ENCODE measurements around the gene TBC1D17. TPM values are rescaled to one million over a fixed set of nuclear protein-coding genes. Genes with fewer than 3 reads are reported as not detected.

TBC1D17 gene
- total and polyA plus RNA-seq, 4 experiments from 2014 or later = 6.0 to 101 (median 57.9) TPM

- peak overlapping the region in 2 of 7 donors; percentile 12 to 30 for H3K27ac Mint-ChIP-seq
- intact Hi-C loops (cut with micrococcal nuclease) = no loop called here
- DNase-seq = no peak
- no peaks in the 10 kb centered on the region for H3K27me3 Mint-ChIP-seq
- no peak overlapping the region for H3K4me3 Mint-ChIP-seq
- ChIA-PET POLR2A (ENCODE audit: partially characterized antibody) (no interaction called here), CTCF (ENCODE audit: partially characterized antibody) (no interaction called here)
- Histone ChIP-seq H3K9me3 (ENCODE audit: control insufficient read depth in 1 of 2, low read length in 2 of 2) (no peaks in the 10 kb centered on the region), H3K36me3 (ENCODE audit: insufficient read depth, low read length) (peaks cover 6% of the 10 kb centered on the region), H3K27ac (ENCODE audit: low read depth, low read length) (no peak overlapping the region), H3K4me1 (ENCODE audit: insufficient read depth, low read length) (no peaks in the 10 kb centered on the region), H3K4me3 (ENCODE audit: low read length in 2 of 2) (no peak overlapping the region), H3K27me3 (ENCODE audit: insufficient read depth, low read length) (no peaks in the 10 kb centered on the region)
- peaks cover 0 to 21% (median 10%) of the 10 kb centered on the region in 4 donors for H3K4me1 Mint-ChIP-seq
- peaks cover 0 to 1% (median 0%) of the 10 kb centered on the region in 8 donors for H3K9me3 Mint-ChIP-seq
- peaks cover 7 to 20% of the 10 kb centered on the region in 2 donors for H3K36me3 Mint-ChIP-seq
Measured at GRCh38 chr19:49904136-49904535, 26.6 kb downstream of the TBC1D17 start.

GRCh38 chr19:49906879-49907564, 29.5 kb downstream of the TBC1D17 start:
- H3K4me1 ChIP-seq (ENCODE audit: insufficient read depth, low read length) = peaks cover 14% of the 10 kb centered on the region
- intact Hi-C loops (cut with micrococcal nuclease) = no loop called here
- Mint-ChIP-seq H3K9me3 (no peaks in the 10 kb centered on the region), H3K27ac (peak overlapping the region in 1 of 7 donors; percentile 41), H3K27me3 (no peaks in the 10 kb centered on the region), H3K4me1 (peaks cover 8 to 41% (median 26%) of the 10 kb centered on the region in 4 donors), H3K36me3 (peaks cover 14 to 35% of the 10 kb centered on the region in 2 donors), H3K4me3 (no peak overlapping the region)
- H3K36me3 ChIP-seq (ENCODE audit: insufficient read depth, low read length) = peaks cover 10% of the 10 kb centered on the region
- H3K9me3 ChIP-seq (ENCODE audit: control insufficient read depth in 1 of 2, low read length in 2 of 2) = no peaks in the 10 kb centered on the region
- H3K27me3 ChIP-seq (ENCODE audit: insufficient read depth, low read length) = no peaks in the 10 kb centered on the region
- no peak overlapping the region for H3K27ac ChIP-seq (ENCODE audit: low read depth, low read length)
- ChIA-PET POLR2A (ENCODE audit: partially characterized antibody) (interaction anchor here (1.8 kb wide), 1 partner anchor 22 kb away, joined by 5 read pairs; the partner anchor contains the start of genes ATF5 and NUP62), CTCF (ENCODE audit: partially characterized antibody) (no interaction called here)
- no peak for DNase-seq
- H3K4me3 ChIP-seq (ENCODE audit: low read length in 2 of 2) = no peak overlapping the region

- H3K27me3 ChIP-seq (ENCODE audit: insufficient read depth, low read length) = no peaks in the 10 kb centered on the region
- Mint-ChIP-seq H3K4me3 (no peak overlapping the region), H3K27ac (peak overlapping the region in 1 of 7 donors; percentile 52), H3K4me1 (peaks cover 8 to 48% (median 28%) of the 10 kb centered on the region in 4 donors), H3K27me3 (no peaks in the 10 kb centered on the region), H3K9me3 (no peaks in the 10 kb centered on the region), H3K36me3 (peaks cover 17 to 40% of the 10 kb centered on the region in 2 donors)
- H3K36me3 ChIP-seq (ENCODE audit: insufficient read depth, low read length) = peaks cover 12% of the 10 kb centered on the region
- no peak overlapping the region for H3K27ac ChIP-seq (ENCODE audit: low read depth, low read length)
- peaks cover 14% of the 10 kb centered on the region for H3K4me1 ChIP-seq (ENCODE audit: insufficient read depth, low read length)
- H3K9me3 ChIP-seq (ENCODE audit: control insufficient read depth in 1 of 2, low read length in 2 of 2) = no peaks in the 10 kb centered on the region
- ChIA-PET POLR2A (ENCODE audit: partially characterized antibody) (interaction anchor here (1.8 kb wide), 1 partner anchor 22 kb away, joined by 5 read pairs; the partner anchor contains the start of genes ATF5 and NUP62), CTCF (ENCODE audit: partially characterized antibody) (no interaction called here)
- intact Hi-C loops (cut with micrococcal nuclease) = no loop called here
- no peak for DNase-seq
- H3K4me3 ChIP-seq (ENCODE audit: low read length in 2 of 2) = no peak overlapping the region
Measured at GRCh38 chr19:49907745-49908446, 30.4 kb downstream of the TBC1D17 start.

- intact Hi-C loops (cut with micrococcal nuclease) = no loop called here
- Histone ChIP-seq H3K36me3 (ENCODE audit: insufficient read depth, low read length) (peaks cover 18% of the 10 kb centered on the region), H3K27me3 (ENCODE audit: insufficient read depth, low read length) (no peaks in the 10 kb centered on the region), H3K27ac (ENCODE audit: low read depth, low read length) (no peak overlapping the region), H3K4me3 (ENCODE audit: low read length in 2 of 2) (no peak overlapping the region), H3K9me3 (ENCODE audit: control insufficient read depth in 1 of 2, low read length in 2 of 2) (no peaks in the 10 kb centered on the region), H3K4me1 (ENCODE audit: insufficient read depth, low read length) (peaks cover 14% of the 10 kb centered on the region)
- Mint-ChIP-seq H3K4me1 (peaks cover 12 to 52% (median 33%) of the 10 kb centered on the region in 4 donors), H3K27ac (peak overlapping the region in 1 of 7 donors; percentile 24), H3K27me3 (no peaks in the 10 kb centered on the region), H3K4me3 (no peak overlapping the region), H3K9me3 (no peaks in the 10 kb centered on the region), H3K36me3 (peaks cover 25 to 48% of the 10 kb centered on the region in 2 donors)
- POLR2A ChIA-PET (ENCODE audit: partially characterized antibody) = interaction anchor here (0.9 to 1.8 kb wide), 2 partner anchors 20 to 21 kb away, joined by 4 to 5 read pairs; partner anchors contain the start of genes ATF5 and NUP62
- no peak for DNase-seq
- CTCF ChIA-PET (ENCODE audit: partially characterized antibody) = interaction anchor here (1.3 kb wide), 1 partner anchor 11 kb away, joined by 6 read pairs; no protein-coding TSS in a partner anchor
Measured at GRCh38 chr19:49908480-49909420, 31.2 kb downstream of the TBC1D17 start.

- Mint-ChIP-seq H3K9me3 (no peaks in the 10 kb centered on the region), H3K36me3 (peaks cover 27 to 60% of the 10 kb centered on the region in 2 donors), H3K4me1 (peaks cover 12 to 59% (median 35%) of the 10 kb centered on the region in 4 donors), H3K27me3 (no peaks in the 10 kb centered on the region), H3K27ac (peak overlapping the region in 2 of 7 donors; percentile 18 to 34), H3K4me3 (no peak overlapping the region)
- no peak overlapping the region for H3K4me3 ChIP-seq (ENCODE audit: low read length in 2 of 2)
- DNase-seq = no peak
- intact Hi-C loops (cut with micrococcal nuclease) = no loop called here
- ChIA-PET POLR2A (ENCODE audit: partially characterized antibody) (interaction anchor here (0.9 to 1.9 kb wide), 2 partner anchors 18 to 19 kb away, joined by 4 to 14 read pairs; partner anchors contain the start of genes ATF5 and NUP62), CTCF (ENCODE audit: partially characterized antibody) (interaction anchor here (1.3 kb wide), 1 partner anchor 10 kb away, joined by 6 read pairs; no protein-coding TSS in a partner anchor)
- H3K9me3 ChIP-seq (ENCODE audit: control insufficient read depth in 1 of 2, low read length in 2 of 2) = no peaks in the 10 kb centered on the region
- H3K27me3 ChIP-seq (ENCODE audit: insufficient read depth, low read length) = no peaks in the 10 kb centered on the region
- H3K36me3 ChIP-seq (ENCODE audit: insufficient read depth, low read length) = peaks cover 21% of the 10 kb centered on the region
- no peak overlapping the region for H3K27ac ChIP-seq (ENCODE audit: low read depth, low read length)
- H3K4me1 ChIP-seq (ENCODE audit: insufficient read depth, low read length) = peaks cover 14% of the 10 kb centered on the region
Measured at GRCh38 chr19:49910179-49910578, 32.7 kb downstream of the TBC1D17 start.

GRCh38 chr19:49911381-49912145, 34.1 kb downstream of the TBC1D17 start:
- Mint-ChIP-seq H3K36me3 (peaks cover 32 to 65% of the 10 kb centered on the region in 2 donors), H3K27me3 (no peaks in the 10 kb centered on the region), H3K4me1 (peaks cover 16 to 57% (median 33%) of the 10 kb centered on the region in 4 donors), H3K4me3 (peak overlapping the region in 4 of 8 donors; percentile 6 to 71 (median 48)), H3K27ac (peak overlapping the region; percentile 65 to 92 (median 85)), H3K9me3 (no peaks in the 10 kb centered on the region)
- CTCF ChIA-PET (ENCODE audit: partially characterized antibody) = interaction anchor here (0.6 to 1.5 kb wide), 3 partner anchors 21 to 1118 kb away, joined by 3 to 4 read pairs (median 4); no protein-coding TSS in a partner anchor
- no peaks in the 10 kb centered on the region for H3K9me3 ChIP-seq (ENCODE audit: control insufficient read depth in 1 of 2, low read length in 2 of 2)
- H3K36me3 ChIP-seq (ENCODE audit: insufficient read depth, low read length) = peaks cover 30% of the 10 kb centered on the region
- H3K27ac ChIP-seq (ENCODE audit: low read depth, low read length) = peak overlapping the region; percentile 22
- H3K4me1 ChIP-seq (ENCODE audit: insufficient read depth, low read length) = peaks cover 20% of the 10 kb centered on the region
- no peak for DNase-seq
- POLR2A ChIA-PET (ENCODE audit: partially characterized antibody) = interaction anchor here (1.6 to 1.9 kb wide), 2 partner anchors 15 to 17 kb away, joined by 6 to 14 read pairs; partner anchors contain the start of genes ATF5, IL4I1 and NUP62
- H3K27me3 ChIP-seq (ENCODE audit: insufficient read depth, low read length) = no peaks in the 10 kb centered on the region
- intact Hi-C loops (cut with micrococcal nuclease) = no loop called here
- no peak overlapping the region for H3K4me3 ChIP-seq (ENCODE audit: low read length in 2 of 2)

Data from CD4-positive, alpha-beta memory T cell (primary cell).